Loucy (cell line): ENCODE measurements around the gene IL12A.

Experiments
- EZH2phosphoT487 ChIP-seq: fragments of 200-600 bp; IDR thresholded peaks from 2 replicates; pipeline ENCODE4 v1.6.1; 2018; ENCODE audit warnings: antibody characterized with exemption, mild to moderate bottlenecking, moderate library complexity, borderline replicate concordance
- TF ChIP-seq, protein P1 (sequence below): fragments of 200-600 bp; sonication (generic); conservative IDR thresholded peaks from 2 replicates; pipeline ENCODE4 v1.5.1; 2014; ENCODE audit warnings: mild to moderate bottlenecking, antibody characterized with exemption, low read length

DNA sequence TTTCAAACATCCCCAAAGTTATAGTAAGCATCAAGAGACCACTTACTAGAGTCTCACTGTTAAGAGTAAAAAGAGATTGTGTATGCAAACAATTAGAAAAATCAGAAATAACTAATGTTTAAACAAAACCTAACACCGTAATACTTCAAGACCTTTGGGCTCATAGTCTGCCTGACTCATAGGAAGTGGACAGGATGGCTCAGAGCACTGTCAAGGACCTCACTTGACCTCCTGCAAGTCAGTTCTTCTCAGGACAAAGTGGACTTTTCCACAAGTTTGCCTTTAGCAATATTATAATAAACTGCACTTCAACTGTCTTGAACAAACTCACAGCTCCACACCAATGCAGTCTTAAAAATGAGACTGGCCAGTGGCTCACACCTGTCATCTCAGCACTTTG is 34.8 kb downstream of the IL12A start:
- TF ChIP-seq, protein P1, sequence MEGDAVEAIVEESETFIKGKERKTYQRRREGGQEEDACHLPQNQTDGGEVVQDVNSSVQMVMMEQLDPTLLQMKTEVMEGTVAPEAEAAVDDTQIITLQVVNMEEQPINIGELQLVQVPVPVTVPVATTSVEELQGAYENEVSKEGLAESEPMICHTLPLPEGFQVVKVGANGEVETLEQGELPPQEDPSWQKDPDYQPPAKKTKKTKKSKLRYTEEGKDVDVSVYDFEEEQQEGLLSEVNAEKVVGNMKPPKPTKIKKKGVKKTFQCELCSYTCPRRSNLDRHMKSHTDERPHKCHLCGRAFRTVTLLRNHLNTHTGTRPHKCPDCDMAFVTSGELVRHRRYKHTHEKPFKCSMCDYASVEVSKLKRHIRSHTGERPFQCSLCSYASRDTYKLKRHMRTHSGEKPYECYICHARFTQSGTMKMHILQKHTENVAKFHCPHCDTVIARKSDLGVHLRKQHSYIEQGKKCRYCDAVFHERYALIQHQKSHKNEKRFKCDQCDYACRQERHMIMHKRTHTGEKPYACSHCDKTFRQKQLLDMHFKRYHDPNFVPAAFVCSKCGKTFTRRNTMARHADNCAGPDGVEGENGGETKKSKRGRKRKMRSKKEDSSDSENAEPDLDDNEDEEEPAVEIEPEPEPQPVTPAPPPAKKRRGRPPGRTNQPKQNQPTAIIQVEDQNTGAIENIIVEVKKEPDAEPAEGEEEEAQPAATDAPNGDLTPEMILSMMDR: no peak
- TF ChIP-seq EZH2phosphoT487: no peak
